KOPT-K1 (cell line): ENCODE data around the gene CORO2A.

Experiments
- H3K27ac ChIP-seq: fragments of 200-600 bp; sonication (generic); 2 replicates; pipeline ENCODE4 v1.5.1; 2016; ENCODE audit warnings: antibody characterized with exemption, mild to moderate bottlenecking, low read depth, low read length; ENCODE audit not compliant: poor library complexity, severe bottlenecking
- H3K36me3 ChIP-seq: fragments of 200-600 bp; sonication (generic); 2 replicates; pipeline ENCODE4 v1.5.1; 2017; ENCODE audit warnings: antibody characterized with exemption, mild to moderate bottlenecking, low read length, moderate library complexity; ENCODE audit not compliant: insufficient read depth
- H3K9me3 ChIP-seq: fragments of 200-600 bp; sonication (generic); 2 replicates; pipeline ENCODE4 v1.5.1; 2017; ENCODE audit warnings: antibody characterized with exemption, low read length, mild to moderate bottlenecking; ENCODE audit not compliant: insufficient read depth, poor library complexity, severe bottlenecking

The CORO2A gene

DNA sequence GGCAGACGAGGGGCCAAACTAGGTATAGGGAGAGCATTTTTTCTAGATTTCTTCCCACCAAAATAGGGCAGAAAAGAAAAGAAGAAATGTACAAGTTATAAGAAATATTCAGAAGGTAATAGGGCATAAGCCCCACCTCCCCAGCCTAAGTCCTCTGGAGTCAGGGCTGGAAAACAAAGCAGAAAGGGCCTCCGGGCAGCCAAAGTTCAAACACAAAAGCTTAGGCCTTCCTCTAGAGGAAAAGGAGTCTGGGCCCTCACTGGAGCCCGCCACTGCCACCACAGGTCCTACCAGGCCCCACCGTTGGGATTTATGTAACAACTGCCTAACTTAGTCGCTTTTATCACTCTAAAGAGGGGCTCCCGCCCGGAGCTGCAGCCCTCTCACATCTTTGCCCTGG is 35.4 kb upstream of the CORO2A start:
- Histone ChIP-seq H3K9me3 (no peaks in the 10 kb centered on the region), H3K36me3 (no peaks in the 10 kb centered on the region), H3K27ac (no peak overlapping the region)

GRCh38 chr9:98226957-98227356 is 34.5 kb upstream of the CORO2A start:
- H3K9me3 ChIP-seq: no peaks in the 10 kb centered on the region
- H3K27ac ChIP-seq: no peak overlapping the region
- no peaks in the 10 kb centered on the region for H3K36me3 ChIP-seq

DNA sequence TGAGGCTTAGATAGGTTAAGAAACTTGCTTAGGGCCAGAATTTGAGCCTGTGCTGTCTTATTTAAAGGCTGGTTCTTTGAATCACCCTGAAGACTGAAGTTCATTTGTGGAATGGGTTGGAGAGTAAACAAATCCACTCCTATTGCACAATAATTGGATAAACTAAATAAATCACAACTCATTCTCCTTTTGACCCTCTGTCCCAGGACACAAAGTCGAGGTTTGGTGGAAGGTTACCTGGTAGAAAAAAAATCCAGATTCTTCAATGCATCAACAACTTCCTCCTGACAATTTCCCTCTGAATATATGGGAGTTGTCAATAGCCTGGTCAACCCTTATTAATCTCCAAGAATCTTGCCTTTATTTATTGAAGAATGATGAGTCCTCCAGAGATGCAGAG is 34.1 kb upstream of the CORO2A start:
- no peak overlapping the region for H3K27ac ChIP-seq
- H3K36me3 ChIP-seq: no peaks in the 10 kb centered on the region
- H3K9me3 ChIP-seq: no peaks in the 10 kb centered on the region

- H3K36me3 ChIP-seq: no peaks in the 10 kb centered on the region
- H3K27ac ChIP-seq: no peak overlapping the region
- H3K9me3 ChIP-seq: no peaks in the 10 kb centered on the region
Observed at GRCh38 chr9:98225015-98225442, 32.6 kb upstream of the CORO2A start.

DNA sequence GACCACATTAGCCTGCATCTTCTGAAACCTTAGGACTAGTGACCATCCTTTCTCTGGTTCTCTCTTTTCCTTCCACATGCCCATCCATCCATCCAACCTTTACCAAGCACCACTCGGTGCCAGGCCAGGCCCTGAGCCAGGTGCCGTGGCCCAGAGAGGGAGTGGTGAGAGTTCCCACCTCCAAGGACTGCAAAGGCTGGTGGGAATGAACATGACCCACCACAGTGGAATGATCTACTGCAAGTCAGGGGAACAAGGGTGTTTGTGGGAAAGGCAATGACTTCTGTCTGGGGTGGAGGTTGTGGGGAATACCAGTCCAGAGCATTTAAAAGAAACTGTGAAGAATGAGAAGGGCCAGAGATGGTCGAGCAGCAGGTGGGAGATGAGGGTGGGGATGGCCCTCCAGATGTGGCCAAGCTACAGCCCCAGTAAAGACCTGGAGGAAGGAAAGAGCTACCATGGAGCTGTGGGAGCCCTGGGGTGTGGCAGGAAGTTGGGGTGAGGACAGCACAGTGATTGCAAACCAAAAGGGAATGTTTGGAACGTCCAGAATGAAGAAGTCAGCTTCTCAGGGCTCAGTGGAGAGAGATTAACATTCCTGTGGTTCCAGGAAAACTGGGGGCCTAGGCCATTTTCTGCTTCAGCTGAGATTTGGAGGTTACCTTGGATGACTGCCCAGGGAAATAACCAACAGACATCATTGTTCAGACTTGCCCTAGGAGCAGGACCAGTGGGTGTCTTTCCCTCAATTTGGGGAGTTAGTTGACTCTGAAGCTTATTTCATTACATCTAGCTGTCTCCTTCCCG is 30.7 kb upstream of the CORO2A start:
- Histone ChIP-seq H3K27ac (no peak overlapping the region), H3K9me3 (no peaks in the 10 kb centered on the region), H3K36me3 (no peaks in the 10 kb centered on the region)

DNA sequence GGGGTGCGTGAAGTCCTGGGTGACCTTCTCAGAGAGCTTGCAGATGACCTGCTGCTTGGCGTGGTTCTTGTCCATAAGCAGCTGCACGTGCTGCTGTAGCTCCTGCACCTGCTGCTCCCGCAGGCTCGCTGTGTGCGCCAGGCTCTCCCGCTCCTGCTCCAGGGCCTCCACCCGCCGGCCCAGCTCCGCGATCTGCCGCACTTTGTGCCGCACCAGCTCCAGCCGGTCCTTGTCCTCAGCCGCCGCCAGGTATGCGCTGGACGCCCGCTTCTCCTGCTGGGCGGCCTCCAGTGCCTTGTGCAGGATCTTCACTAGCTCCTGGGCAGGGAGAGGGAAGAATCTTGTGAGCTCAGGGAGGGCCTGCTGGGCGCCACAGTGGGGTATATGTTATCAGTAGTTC is 28.5 kb upstream of the CORO2A start:
- H3K36me3 ChIP-seq: no peaks in the 10 kb centered on the region
- no peaks in the 10 kb centered on the region for H3K9me3 ChIP-seq
- no peak overlapping the region for H3K27ac ChIP-seq

- Histone ChIP-seq H3K9me3 (no peaks in the 10 kb centered on the region), H3K27ac (no peak overlapping the region), H3K36me3 (no peaks in the 10 kb centered on the region)
Observed at GRCh38 chr9:98219794-98220370, 27.4 kb upstream of the CORO2A start.

DNA sequence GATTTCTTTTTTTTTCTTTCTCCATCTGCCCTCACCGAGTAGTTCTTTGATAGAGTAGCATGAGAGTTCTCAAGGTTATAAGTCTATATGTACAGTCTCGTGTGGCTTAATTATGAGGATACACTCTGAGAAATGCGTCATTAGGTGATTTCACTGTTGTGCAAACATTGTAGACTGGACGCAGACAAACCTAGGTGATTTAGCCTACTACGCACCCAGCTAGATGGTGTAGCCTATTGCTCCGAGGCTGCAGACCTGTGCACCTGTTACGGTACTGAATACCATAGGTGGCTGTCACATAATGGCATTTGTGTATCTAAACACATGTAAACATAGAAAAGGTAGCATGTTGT is 26.9 kb upstream of the CORO2A start:
- Histone ChIP-seq H3K9me3 (no peaks in the 10 kb centered on the region), H3K36me3 (no peaks in the 10 kb centered on the region), H3K27ac (no peak overlapping the region)

- Histone ChIP-seq H3K36me3 (no peaks in the 10 kb centered on the region), H3K27ac (no peak overlapping the region), H3K9me3 (no peaks in the 10 kb centered on the region)
Observed at GRCh38 chr9:98218562-98219363, 26.3 kb upstream of the CORO2A start.

- no peaks in the 10 kb centered on the region for H3K9me3 ChIP-seq
- no peaks in the 10 kb centered on the region for H3K36me3 ChIP-seq
- H3K27ac ChIP-seq: no peak overlapping the region
Observed at GRCh38 chr9:98217255-98217654, 24.8 kb upstream of the CORO2A start.

- no peaks in the 10 kb centered on the region for H3K36me3 ChIP-seq
- H3K27ac ChIP-seq: no peak overlapping the region
Observed at GRCh38 chr9:98216391-98216790, 24.0 kb upstream of the CORO2A start.

DNA sequence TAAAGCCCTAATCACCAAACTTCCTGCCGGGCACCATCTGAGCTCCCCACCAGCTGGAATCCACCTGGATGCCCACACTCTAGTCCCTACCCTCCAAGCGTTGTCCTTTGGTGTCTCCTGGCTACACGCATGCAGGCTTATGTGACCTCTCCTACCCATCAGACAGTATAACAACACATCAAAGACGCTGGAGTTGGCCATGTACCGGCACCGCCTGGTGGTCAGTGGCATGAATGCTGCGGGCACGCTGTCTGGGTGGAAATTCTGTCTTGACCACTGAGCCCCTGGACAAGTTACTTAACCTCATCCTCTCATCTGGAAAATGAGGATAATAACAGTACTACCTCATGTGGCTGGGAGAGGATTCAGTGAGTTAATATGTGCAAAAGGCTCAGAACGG is 23.4 kb upstream of the CORO2A start:
- no peak overlapping the region for H3K27ac ChIP-seq
- H3K36me3 ChIP-seq: no peaks in the 10 kb centered on the region
- H3K9me3 ChIP-seq: no peaks in the 10 kb centered on the region

More at GRCh38 chr9:98216391-98216790, 24.0 kb upstream of the CORO2A start:
- no peaks in the 10 kb centered on the region for H3K9me3 ChIP-seq

- no peak overlapping the region for H3K27ac ChIP-seq
- no peaks in the 10 kb centered on the region for H3K9me3 ChIP-seq
- H3K36me3 ChIP-seq: no peaks in the 10 kb centered on the region
Observed at GRCh38 chr9:98215271-98215670, 22.8 kb upstream of the CORO2A start.

DNA sequence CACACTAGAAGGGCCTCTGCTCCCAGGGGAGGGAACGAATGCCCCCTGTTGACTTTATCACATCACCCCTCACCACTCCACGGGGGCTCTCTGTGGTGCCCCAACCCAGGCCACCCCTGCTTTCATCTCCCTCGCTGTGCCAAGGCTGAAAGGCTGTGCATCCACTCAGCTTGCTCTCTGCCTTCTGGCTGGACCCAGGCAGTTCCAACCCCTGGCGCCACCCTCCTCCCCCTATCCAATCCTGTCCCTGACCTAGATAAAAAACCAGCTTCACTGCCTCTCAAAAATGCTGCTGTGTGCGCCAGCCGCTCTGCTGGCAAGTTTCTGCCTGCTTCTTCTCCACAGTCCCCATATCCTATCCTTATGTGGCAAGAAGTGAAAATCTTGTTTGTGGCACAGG is 22.4 kb upstream of the CORO2A start:
- no peak overlapping the region for H3K27ac ChIP-seq
- no peaks in the 10 kb centered on the region for H3K9me3 ChIP-seq
- no peaks in the 10 kb centered on the region for H3K36me3 ChIP-seq

GRCh38 chr9:98211260-98211659 is 18.8 kb upstream of the CORO2A start:
- no peaks in the 10 kb centered on the region for H3K36me3 ChIP-seq
- no peak overlapping the region for H3K27ac ChIP-seq
- H3K9me3 ChIP-seq: no peaks in the 10 kb centered on the region
